Muscle of arm (tissue), 12 donors: ENCODE results near the gene FAM174C. TPM values are rescaled to one million over a fixed set of nuclear protein-coding genes. Genes with fewer than 3 reads are reported as not detected.

Source experiments
- DNase-seq: peaks from one replicate; pipeline ENCODE4 v3.0.0-alpha.2; 2013
- polyA plus RNA-seq, 12 donors: library from polyadenylated mRNA; unstranded; fragments of 120-200 nt; gene quantifications; one replicate each; pipeline ENCODE4 v1.2.1, GENCODE V29; 2013; ENCODE audit not compliant: insufficient read length in 12 of 12

The FAM174C gene
- polyA plus RNA-seq, 12 donors = 9.4 to 17.0 (median 12.6) TPM; not detected in 2

DNA sequence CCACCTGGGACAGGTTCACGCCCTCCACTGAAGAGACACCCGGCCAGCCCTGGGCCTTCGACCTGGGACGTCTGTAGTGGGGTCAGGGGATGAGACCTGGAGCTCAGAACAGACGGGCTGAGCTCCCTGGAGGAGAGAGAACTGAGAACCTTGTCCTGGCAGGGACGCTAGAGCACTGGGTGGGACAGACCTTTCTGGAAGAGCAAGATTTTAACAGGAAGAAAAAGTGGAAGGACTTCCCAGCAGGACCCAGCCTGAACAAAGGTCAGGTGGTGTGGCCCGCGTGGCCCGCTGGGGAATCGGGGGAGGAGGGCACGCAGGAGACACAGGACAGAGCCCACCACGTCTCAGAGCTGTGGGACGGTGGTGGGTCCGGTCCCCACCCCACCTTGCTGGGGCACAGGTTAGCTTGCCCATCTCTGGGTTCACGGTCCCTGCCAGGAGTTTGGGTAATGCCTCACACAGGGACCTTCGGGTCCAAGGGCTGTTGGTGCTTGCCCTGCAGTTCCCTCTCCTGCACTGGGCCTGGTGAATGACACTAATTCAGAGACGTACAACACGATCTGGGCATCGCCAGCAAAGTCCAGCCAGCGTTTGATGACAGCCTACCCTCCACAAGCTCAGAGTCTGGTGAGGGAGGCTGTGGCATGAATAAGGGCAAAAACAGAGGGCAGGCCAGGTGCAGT lies 9.1 kb downstream of the FAM174C start:
- no peak for DNase-seq

DNA sequence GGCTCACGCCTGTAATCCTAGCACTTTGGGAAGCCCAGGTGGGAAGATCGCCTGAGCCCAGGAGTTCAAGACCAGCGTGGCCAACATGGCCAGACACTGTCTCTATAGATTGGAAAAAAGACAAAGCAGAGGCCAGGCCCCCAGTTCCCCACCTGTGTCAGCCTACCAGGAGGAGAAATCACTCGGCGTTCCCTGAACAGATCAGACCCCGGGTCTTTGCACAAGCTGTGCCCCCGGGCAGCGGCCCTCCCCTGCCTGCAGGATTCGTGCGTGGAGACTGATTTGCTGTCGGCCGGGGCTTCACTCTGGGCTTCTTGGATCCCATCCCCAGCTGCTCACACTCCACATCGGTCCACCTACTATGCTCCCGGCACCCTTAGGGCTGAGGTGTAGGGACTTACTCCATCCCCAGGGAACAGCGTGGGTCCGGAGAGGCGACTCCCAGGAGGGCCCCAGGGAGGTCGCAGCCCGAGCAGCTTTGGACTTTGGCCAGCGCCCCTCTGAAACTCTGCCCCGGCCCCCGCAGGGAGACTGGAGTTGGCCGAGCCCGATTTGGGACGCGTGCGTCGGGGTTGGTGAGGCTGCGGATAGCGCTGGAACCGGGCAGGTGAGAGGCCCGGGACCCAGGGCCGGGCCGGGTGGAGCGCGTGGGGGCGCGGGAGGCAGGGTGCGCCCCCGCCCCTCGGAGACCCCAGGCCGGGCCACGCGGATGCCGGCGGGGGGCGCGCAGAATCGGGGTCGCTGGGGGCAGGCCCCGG lies 9.8 kb downstream of the FAM174C start:
- no peak for DNase-seq

DNA sequence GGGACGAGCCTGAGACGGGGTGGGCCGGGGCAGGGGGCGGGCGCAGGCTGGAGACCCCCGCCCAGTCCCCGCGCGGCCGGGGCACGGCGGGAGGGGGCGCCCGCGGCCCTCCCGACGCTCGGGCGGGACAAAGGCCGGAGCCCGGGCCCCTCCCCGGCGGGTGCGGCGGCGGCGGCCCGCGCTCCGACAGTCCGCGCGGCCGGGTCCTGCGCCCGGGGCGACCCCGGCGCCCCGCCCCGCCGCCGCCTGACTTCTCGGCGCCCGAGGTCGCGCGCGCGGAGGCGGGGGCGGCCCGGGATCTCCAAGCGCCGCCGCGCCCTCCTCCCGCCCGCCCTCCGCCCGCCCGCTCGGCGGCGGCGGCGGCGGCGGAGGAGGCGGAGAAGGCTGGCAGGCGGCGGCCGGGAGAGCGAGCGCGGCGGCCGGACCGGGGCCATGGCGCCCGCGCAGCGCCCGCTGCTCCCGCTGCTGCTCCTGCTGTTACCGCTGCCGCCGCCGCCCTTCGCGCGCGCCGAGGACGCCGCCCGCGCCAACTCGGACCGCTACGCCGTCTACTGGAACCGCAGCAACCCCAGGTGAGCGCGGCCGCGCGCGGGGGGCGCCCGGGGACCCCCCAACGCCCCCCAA lies 10.5 kb downstream of the FAM174C start, which contains the start of gene EFNA2:
EFNA2 (plus strand) TSS at position 137 of the 624 bp plus-strand sequence; CDS start at position 433, 296 bp downstream.
- DNase-seq = no peak

DNA sequence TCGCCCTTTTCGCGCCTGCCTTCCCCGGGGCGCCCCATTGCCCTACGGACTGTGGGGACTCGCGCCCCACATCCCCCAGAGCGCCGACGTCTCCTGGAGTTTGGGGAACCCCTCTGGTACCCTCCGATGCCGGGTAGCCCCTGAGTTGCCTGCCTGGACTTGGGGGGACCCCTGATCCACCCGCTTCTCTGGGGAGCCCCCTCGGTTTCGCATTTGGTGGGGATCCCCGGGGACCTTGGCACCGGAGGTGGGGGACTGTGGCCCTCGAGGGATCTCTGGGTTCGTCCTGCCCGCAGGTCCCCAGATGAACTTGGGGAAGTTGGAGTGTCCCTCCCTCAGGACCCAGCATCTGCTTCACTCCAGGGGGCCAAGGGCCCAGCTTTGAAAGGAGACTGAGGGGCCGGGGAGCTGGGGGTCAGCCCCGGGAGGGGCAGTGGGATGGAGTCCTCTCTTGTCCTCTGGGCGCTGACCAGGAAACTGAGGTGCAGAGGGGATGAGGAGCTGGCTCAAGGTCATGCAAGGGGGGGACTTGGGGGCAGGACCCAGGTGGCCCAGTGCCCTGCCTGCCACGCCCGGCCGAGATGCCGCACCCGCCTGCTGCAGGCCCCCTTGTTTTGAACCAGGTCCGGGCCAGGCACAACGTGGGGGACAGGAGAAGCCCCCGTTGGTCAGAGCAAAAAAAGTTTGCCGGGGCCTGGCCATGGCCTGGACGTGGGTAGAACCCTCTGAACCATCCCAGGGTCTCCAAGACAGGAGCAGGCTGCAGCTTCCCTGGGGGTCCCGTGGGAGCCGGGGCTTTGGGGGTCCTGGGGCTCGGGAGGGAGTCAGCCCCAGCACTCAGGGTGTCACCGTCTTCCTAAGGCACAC lies 11.4 kb downstream of the FAM174C start:
- no peak for DNase-seq

DNA sequence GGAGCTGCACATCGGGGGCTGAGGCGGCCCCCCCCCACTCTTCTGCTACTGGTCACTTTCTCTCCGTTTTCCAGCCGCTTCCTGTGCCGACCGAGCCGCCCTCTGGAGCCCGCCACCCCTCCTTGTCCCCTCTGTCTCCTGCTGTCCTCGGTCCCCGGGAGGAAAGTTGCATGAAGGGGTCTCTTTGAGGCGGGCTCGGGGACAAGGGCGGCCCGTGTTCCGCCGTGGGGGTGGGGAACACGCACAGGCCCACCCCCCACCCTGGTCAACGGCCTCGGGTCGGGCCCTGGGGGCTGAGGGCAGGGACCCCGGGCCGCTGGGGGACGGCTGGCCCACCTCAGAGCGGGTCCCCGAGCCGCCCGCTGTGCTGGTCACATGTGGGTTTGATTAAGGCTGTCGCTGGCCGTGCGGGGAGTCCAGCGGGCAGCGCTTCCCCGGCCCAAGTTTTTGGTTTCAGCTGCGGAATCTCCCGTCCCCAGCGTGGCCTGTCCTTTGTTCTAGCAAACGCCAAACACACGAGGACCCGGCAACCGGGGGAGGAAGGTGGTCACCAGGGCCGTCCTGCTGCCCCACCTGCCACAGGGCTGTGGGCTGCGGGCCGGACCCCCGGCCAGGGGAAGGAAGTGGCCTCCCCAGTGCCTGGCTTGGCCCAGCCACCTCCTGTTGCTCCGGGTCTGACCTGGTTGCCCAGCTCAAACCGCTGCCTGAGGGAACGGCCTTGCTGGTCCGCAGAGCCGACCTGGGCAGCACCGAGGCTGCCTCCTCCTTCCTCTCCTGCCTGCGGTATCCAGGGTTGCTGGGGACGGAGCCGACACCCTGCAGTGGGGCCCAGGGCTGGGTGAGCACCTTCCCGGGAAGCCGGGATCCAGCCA lies 12.3 kb downstream of the FAM174C start:
- DNase-seq = no peak

DNA sequence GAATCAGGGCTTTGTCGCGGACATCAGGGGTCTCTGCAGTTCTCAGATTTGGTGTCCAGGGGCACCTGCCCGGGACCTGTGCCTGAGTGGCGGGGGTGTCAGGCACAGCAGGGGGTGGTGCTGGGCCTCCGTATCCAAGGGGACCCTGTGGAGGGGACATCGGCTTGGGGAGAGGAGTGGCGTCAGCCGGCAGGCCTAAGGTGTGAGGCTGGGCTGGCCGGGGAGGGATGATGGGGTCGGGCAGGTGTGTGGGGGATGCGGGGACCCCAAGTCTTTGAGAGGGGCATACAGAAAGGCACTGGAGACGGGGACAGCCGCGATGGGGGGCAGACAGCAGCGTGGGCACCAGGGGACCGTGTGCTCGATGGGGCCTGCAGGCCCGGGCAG lies 12.9 kb downstream of the FAM174C start:
- DNase-seq = no peak

DNA sequence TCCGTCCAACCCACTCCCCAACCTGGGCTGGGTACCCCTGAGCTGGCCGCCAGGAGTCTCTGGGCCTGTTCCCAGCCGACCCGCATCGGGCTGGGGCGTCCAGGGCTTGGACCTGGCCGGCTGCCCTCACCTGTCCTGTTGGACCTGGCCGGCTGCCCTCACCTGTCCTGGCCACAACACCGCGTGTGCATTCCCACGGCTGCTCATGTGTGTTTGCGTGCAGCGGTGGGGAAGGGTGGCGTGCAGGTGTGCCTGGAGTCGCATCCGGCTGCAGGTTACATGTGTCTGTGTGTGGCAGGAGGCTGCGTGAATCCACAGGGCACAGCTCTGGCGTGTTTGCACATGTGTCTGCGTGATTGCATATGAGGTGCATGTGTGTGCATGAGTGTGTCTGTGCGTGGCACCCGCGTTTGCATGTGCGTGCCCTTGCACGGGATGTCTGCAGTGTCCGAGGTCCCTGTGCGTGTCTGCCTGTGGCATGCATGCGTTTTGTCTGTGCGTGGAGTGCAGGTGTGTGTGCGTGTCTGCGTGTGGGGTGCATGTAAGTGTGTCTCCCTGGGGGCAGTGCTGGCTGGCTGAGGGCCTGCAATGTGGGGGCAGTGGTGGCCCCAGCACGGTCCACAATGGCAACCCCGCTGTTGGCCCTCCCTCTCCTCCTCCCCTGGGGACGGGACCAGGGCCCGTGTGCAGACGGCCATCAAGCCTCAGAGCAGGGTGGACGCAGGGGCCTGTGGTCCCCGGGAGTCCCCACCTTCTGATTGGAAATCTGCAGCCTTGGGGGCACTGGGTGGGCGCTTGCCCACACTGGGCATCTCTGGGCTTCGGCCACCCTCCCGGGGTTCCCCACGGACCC lies 13.7 kb downstream of the FAM174C start:
- no peak for DNase-seq

DNA sequence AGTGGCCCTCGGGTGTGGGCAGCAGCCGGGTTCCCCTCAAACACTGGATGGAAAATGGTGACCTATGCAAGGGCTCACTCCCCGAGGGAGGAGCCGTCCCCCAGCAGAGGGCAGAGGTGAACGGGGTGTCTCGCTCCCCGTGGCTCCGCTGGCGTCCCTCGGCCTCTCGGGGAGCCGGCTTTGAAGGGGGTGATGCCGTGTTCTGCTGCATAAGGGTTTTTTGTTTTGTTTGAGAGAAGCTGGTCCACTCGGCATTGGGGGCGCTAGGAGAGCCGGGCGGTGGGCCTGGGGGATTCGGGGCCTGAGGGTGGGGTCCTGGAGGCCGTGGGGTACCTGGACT lies 14.3 kb downstream of the FAM174C start:
- no peak for DNase-seq

DNA sequence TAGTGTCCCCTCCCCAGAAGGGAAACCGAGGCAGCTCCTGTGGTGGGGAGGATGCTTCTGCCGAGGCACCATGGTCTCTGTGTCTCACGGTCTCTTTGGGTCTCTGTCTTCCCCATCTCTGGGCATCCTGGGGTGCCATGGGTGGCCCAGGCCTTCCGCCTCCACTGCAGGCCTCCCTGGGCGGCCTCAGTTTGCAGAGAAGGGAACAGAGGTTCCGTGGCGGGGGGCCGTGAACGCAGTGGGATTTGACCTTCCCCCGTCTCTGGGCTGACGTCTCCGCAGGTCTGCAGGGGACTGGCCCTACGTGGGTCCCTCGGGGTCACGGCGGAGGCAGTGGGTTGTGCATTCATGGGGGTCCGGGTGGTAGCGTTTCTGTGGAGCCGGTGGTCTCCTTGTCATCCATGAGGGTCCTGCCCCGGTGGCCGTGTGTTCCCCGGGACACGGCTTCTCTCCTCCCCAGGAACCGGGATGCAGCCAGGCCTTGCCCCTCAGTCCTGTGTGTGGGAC lies 14.9 kb downstream of the FAM174C start:
- DNase-seq = no peak

DNA sequence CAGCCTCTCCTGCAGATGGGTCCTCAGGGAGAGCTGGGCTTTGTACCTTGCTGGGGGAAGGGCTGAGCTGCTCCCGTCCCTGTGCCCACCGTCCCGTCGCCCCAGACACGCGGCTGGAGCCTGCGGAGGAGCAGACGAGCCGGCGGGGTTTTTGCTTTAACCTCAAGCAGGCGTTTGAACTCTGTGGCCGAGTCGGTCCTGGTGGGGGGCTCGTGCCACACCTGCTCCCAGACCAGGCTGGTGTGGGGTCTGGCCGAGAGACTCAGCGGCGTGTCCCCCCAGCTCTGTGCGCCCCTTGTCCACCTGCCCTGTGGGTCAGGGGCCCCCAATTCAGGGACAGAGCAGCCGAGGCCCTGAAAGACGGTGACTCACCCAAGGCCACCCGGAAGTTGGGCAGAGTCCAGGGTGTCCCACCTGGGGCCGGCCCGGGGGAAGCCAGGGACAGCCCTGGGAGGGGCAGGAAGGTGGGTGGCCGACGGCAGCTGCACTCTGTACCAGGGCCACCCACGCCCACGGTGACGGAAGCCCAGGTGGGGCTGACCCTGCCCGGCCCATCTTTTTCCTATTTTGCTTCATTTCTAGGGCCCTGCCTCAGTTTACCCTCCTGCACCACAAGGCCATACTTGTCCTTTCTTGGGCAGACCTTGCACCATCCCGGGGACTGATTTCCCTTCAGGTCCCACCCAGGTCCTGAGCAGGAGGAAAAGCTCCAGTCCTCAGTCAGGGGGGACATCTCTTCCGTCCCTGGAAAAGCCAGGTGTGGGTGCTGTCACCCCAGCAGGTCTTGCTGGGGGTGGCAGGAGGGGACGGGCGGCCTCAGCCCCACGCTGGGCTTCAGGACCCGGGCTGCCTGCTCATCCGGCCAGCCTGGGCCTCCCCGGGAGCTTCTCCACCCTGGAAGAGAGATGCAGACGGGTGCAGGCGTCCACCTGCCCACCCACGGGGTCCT lies 15.6 kb downstream of the FAM174C start:
- DNase-seq = no peak

DNA sequence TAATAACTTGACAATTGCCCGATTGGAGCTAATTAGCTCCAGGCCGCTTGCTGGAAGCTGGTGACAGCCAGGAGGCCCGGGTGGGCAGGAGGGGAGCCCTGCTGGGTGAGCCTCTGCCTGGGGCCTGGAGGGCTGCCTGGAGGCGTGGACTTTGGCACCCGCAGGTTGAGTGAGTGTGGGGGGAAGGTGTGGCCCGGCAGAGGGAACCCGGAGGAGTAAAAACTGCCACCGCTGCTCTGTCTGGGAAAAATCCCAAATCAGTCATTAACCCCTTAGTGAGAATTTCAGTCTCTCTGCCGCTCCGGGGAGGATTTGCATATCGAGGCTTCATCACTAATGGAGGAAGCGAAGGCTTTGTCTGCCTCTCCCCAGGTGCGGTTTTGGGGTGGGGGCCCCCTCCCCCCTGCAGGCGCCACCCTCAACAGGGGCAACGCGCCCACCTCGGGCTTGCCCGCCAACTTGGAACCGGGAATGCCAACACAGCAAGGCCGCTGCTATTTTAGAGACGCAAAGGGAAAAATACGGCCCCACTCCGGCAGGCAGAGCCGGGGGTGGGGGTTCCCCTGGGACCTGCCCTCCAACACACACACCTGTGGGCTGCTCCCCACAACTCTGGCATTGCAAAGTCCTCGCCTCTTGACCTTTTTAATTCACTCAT lies 16.6 kb downstream of the FAM174C start:
- DNase-seq = no peak

DNA sequence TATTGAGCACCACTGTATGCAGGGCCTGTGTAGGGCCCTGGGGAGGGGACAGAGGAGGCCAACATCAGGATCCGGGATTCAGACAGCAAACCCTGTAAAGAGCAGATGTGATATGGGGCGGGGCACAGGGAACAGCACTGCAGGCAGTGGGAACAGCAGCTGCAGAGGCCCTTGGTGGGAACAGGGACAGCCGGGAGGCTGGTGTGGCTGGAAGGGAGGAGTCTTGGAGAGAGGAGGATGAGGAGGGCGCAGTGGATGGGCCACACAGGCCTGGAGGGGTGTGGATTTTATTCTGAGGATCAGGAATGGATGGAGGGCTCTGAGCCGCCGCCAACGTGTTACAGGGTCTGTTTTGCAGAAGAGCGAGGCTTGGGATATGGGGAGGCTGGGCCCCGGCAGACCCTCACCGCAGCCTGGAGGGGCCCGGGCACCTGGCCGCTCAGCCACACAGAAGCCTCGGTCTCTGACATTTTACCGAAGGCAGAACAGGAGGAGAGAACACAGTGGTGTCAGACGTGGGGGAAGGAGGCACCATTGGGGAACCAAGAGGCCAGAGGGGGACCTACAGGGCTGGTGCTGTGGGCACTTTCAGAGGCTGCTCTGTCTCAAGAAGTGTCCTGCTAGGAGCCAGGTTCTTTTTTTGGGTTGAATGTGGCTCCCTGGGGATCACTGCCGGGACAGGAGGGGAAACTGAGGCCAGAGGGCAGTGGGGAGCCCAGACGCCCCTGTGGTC lies 17.3 kb downstream of the FAM174C start:
- DNase-seq = no peak

DNA sequence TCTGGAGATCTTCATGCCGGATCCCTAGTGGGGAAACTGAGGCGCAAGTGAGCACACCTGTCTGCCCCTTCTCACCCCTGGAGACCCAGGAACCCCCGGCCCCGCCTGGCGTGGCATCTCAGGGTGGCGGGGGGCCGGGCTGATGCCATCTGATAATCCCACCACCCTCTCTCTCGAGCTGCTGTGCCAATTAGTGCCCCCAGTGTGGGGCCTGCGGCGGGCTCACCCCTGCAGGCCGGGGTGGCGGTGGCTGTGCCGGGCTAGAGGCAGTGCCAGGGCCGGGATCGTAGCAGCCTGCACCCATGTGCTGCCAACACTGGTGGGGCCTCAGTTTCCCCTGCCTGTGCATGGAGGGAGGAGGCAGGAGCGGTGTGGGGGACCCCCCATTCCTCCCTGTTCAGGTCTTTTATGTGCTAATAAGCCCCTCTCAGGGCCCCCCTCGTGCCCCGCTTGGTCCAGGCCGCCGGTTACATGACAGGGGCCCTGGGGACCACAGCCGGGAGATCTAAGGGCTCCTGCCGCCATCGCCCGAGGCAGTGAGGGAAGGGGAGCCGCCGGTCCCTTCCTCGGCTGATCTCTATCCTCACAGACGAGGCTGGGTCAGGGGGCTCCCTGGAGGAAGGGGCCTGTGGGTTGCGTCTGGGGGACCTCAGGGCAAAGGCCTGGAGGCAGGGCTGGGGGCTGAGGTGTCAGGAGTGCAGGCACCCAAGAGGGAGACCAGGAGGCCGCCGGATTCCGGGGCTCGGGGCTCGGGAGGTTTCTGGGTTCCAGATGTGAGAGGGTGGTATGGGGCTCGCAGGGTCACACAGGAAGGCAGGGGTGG lies 18.7 kb downstream of the FAM174C start:
- no peak for DNase-seq

DNA sequence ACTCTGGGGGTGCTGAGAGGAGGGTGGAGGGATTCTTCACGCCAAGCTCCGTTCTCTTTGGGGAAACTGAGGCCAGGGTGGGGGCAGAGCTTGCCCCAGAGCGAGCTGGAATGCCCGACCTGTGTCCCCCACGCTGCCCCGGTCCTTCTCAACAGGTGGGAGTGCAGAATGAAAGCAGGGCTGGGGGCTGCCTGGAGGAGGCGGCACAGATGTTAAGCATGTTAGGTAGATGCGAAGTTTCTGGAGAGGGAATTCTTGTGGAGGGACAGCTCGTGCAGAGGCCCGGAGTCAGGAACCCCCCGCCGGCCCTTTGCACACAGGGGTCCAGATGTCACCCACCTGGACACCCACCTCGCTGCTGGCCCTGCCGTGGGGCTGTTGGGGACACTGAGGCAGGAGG lies 19.4 kb downstream of the FAM174C start:
- no peak for DNase-seq

DNA sequence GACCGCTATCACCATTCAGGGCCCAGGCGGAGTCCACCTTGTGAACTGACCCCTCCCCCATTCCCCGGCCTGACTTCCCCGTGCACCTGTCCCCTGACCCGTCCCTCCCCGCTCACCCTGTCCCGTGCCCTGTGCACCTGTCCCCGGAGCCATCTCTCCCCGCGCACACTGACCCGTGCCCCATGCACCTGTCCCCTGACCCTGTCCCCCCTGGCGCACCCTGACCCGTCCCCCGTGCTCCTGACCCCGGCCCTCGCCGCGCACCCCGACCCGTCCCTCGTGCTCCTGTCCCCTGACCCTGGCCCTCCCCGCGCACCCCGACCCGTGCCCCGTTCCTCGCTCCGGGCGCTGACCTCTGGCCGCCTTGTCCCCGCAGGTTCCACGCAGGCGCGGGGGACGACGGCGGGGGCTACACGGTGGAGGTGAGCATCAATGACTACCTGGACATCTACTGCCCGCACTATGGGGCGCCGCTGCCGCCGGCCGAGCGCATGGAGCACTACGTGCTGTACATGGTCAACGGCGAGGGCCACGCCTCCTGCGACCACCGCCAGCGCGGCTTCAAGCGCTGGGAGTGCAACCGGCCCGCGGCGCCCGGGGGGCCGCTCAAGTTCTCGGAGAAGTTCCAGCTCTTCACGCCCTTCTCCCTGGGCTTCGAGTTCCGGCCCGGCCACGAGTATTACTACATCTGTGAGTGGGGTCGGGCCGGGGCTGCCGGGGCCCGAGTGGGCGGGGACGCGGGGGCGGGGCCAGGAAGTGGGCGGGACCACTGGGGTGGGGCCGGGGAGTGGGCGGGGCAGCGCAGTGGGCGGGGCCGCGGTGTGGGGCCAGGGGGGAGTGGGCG lies 20.1 kb downstream of the FAM174C start:
- no peak for DNase-seq
